A172 (cell line): ENCODE results near the gene HSF5. TPM values are rescaled to one million over a fixed set of nuclear protein-coding genes. Genes with fewer than 3 reads are reported as not detected.

ENCODE experiments used
- total RNA-seq: library from RNA; depleted of rRNA; stranded (reverse); fragments of >200 nt; shearing (Covaris generic); gene quantifications from 2 replicates; pipeline ENCODE4 v1.2.3, GENCODE V29; 2014; rRNA removed

The HSF5 gene
- total RNA-seq, 1 experiment from 2014 or later, result not detected

Other genes with a start within 250 kb of the HSF5 start
- not detected in 2 replicates for gene LPO, start 249.8 kb downstream of the HSF5 start, total RNA-seq
- gene MPO, start 207.5 kb downstream of the HSF5 start, total RNA-seq, result not detected in 2 replicates
- not detected in 2 replicates for gene TSPOAP1, start 159.6 kb downstream of the HSF5 start, total RNA-seq
- 76.1 and 161 TPM in 2 replicates for gene SUPT4H1, start 136.2 kb downstream of the HSF5 start, total RNA-seq
- not detected in 2 replicates for gene RNF43, start 70.9 kb downstream of the HSF5 start, total RNA-seq
- gene MTMR4, start 26.2 kb upstream of the HSF5 start, total RNA-seq, result 46.3 and 49.7 TPM in 2 replicates
- gene TEX14, start 203.6 kb upstream of the HSF5 start, total RNA-seq, result 0.02 and 0.19 TPM in 2 replicates
- 61.2 and 79.4 TPM in 2 replicates for gene RAD51C, start 204.2 kb upstream of the HSF5 start, total RNA-seq